MM.1S (cell line): ENCODE measurements around the gene ITGA3.

ENCODE experiments used
- CTCF ChIP-seq: fragments of 300-600 bp; sonication (generic); IDR thresholded peaks from 2 replicates; pipeline ENCODE4 v1.5.1; 2016; ENCODE audit warnings: antibody characterized with exemption, low read length, mixed read lengths
- EZH2 ChIP-seq: fragments of 300-600 bp; sonication (generic); optimal IDR thresholded peaks from 2 replicates; pipeline ENCODE3; 2017; ENCODE audit warnings: low read depth, mild to moderate bottlenecking, antibody characterized with exemption, low read length, mixed read lengths

GRCh38 chr17:50114849-50115357 is 59.0 kb downstream of the ITGA3 start:
- TF ChIP-seq EZH2, result no peak
- TF ChIP-seq CTCF, result peak; percentile 82
